T-helper 9 cell (primary cell): ENCODE measurements around the gene BCKDHA.
A peak's percentile ranks its signal among the peaks of the same experiment; 100 is the strongest.
"Not testable (repeated sequence)": the region's sequence is repeated elsewhere in the genome, so short reads cannot be mapped to it uniquely, and the experiment has no call there.

Experiments
- DNase-seq: peaks from one replicate; pipeline ENCODE4 v3.0.0-alpha.2; 2020

Gene BCKDHA

GRCh38 chr19:41427647-41428480 is 30.2 kb downstream of the BCKDHA start:
- peak; percentile 48 for DNase-seq

GRCh38 chr19:41428481-41428859 is 30.9 kb downstream of the BCKDHA start:
- DNase-seq: no peak

GRCh38 chr19:41430922-41431321 is 33.3 kb downstream of the BCKDHA start:
- DNase-seq: no peak

GRCh38 chr19:41431426-41432386 is 34.1 kb downstream of the BCKDHA start:
- DNase-seq: no peak

- no peak for DNase-seq
Observed at GRCh38 chr19:41433171-41433570, 35.6 kb downstream of the BCKDHA start.

- no peak for DNase-seq
Observed at GRCh38 chr19:41434450-41434849, 36.8 kb downstream of the BCKDHA start.

GRCh38 chr19:41435376-41435775 is 37.8 kb downstream of the BCKDHA start:
- not testable (repeated sequence) for DNase-seq

- DNase-seq: no peak
Observed at GRCh38 chr19:41435936-41436673, 38.5 kb downstream of the BCKDHA start.

- DNase-seq: no peak
Observed at GRCh38 chr19:41436674-41436951, 39.0 kb downstream of the BCKDHA start.

GRCh38 chr19:41437944-41438574 is 40.4 kb downstream of the BCKDHA start:
- no peak for DNase-seq

- DNase-seq: peak; percentile 87
Observed at GRCh38 chr19:41439441-41440222, 42.0 kb downstream of the BCKDHA start, which contains the start of gene DMAC2. Gene DMAC2, minus strand, starts transcription at chr19:41439912. Its CDS starts 13 bp downstream, at chr19:41439899.

GRCh38 chr19:41441321-41441945 is 43.8 kb downstream of the BCKDHA start:
- no peak for DNase-seq

- no peak for DNase-seq
Observed at GRCh38 chr19:41442473-41443355, 45.1 kb downstream of the BCKDHA start, which contains the start of gene ERICH4. Gene ERICH4, plus strand, starts transcription at chr19:41443156. Its CDS starts 14 bp downstream, at chr19:41443170.

GRCh38 chr19:41443813-41444455 is 46.3 kb downstream of the BCKDHA start:
- no peak for DNase-seq

GRCh38 chr19:41445575-41445974 is 48.0 kb downstream of the BCKDHA start:
- no peak for DNase-seq

GRCh38 chr19:41447732-41448332 is 50.2 kb downstream of the BCKDHA start:
- no peak for DNase-seq

- peak; percentile 68 for DNase-seq
Observed at GRCh38 chr19:41449079-41449864, 51.7 kb downstream of the BCKDHA start.

GRCh38 chr19:41449865-41450178 is 52.2 kb downstream of the BCKDHA start:
- DNase-seq: no peak
